Endothelial cell of umbilical vein (primary cell): ENCODE measurements around the gene RAI2. TPM values are rescaled to one million over a fixed set of nuclear protein-coding genes. Genes with fewer than 3 reads are reported as not detected.

Experiments
- BruUV-seq: library from RNA; stranded (reverse); fragments of 400-500 nt; replicated peaks from 2 replicates; lab custom pipeline; 2021; lab: Mats Ljungman, UMichigan
- CTCF ChIA-PET: fragments of 300-600, 350-600 bp; sonication (Branson Sonifier 250); formaldehyde crosslinking; loops from one replicate; lab custom pipeline; 2021; ENCODE audit warnings: antibody characterized with exemption, inconsistent platforms; lab: Charles Lee
- POLR2A ChIA-PET: fragments of 300-600, 350-600 bp; sonication (Branson Sonifier 250); formaldehyde crosslinking; loops from one replicate; lab custom pipeline; 2021; ENCODE audit warnings: antibody characterized with exemption, inconsistent platforms; lab: Charles Lee
- DNase-seq: peaks from one replicate; pipeline ENCODE4 v3.0.0-alpha.2; 2011; ENCODE audit warnings: low read depth, low spot score
- FAIRE-seq: peaks from 2 replicates; lab custom pipeline; 2011; peaks lifted over from hg19 to GRCh38; lab: Jason Lieb, UNC
- H2AFZ ChIP-seq: 2 replicates; pipeline ENCODE4 v1.6.0; 2012; ENCODE audit warnings: low read depth, low read length, control low read depth, inconsistent platforms
- H3K27ac ChIP-seq: 2 replicates; pipeline ENCODE4 v1.5.1; 2011; ENCODE audit warnings: low read depth, mild to moderate bottlenecking, control low read depth, low read length, moderate library complexity; ENCODE audit not compliant: insufficient read depth
- H3K27me3 ChIP-seq, 2 experiments: 2 replicates each; pipeline versions ENCODE4 v1.6.0 to v1.6.1; 2011; ENCODE audit warnings: low read length in 2 of 2, mixed read lengths in 1 of 2; ENCODE audit not compliant: control insufficient read depth in 2 of 2, insufficient read depth in 2 of 2
- H3K36me3 ChIP-seq, 2 experiments: 2 replicates in 1 of 2; 3 replicates in 1 of 2; pipeline ENCODE4 v1.5.1; 2011; ENCODE audit warnings: low read length in 2 of 2, mild to moderate bottlenecking in 1 of 2, moderate library complexity in 1 of 2; ENCODE audit not compliant: control insufficient read depth in 2 of 2, insufficient read depth in 2 of 2; ENCODE audit errors: extremely low read depth in 1 of 2
- H3K4me1 ChIP-seq: 3 replicates; pipeline ENCODE4 v1.5.1; 2011; ENCODE audit warnings: mild to moderate bottlenecking, low read length; ENCODE audit not compliant: control insufficient read depth, insufficient read depth; ENCODE audit errors: extremely low read depth
- H3K4me2 ChIP-seq: 2 replicates; pipeline ENCODE4 v1.6.1; 2011; ENCODE audit warnings: low read length, control low read depth, mixed read lengths; ENCODE audit not compliant: insufficient read depth
- H3K4me3 ChIP-seq, 3 experiments: fragments of 200-600 bp in 1 of 3; sonication (generic), shearing (Covaris generic) in 1 of 3; replicated peaks in 1 of 3; 2 replicates each; pipeline ENCODE4 v1.5.1; 2011 to 2016; ENCODE audit warnings: control low read depth in 3 of 3, low read length in 3 of 3, mild to moderate bottlenecking in 2 of 3, inconsistent platforms in 1 of 3, low read depth in 1 of 3, moderate library complexity in 1 of 3; ENCODE audit not compliant: insufficient read depth in 1 of 3
- H3K79me2 ChIP-seq: 2 replicates; pipeline ENCODE4 v1.6.0; 2012; ENCODE audit warnings: low read length, inconsistent platforms; ENCODE audit not compliant: control insufficient read depth, insufficient read depth
- H3K9ac ChIP-seq: replicated peaks from 2 replicates; pipeline ENCODE3; 2011; ENCODE audit warnings: low read length, control low read depth; ENCODE audit not compliant: insufficient read depth; ENCODE audit errors: extremely low read depth
- H3K9me1 ChIP-seq: replicated peaks from 3 replicates; pipeline ENCODE4 v1.6.0; 2011; ENCODE audit warnings: mild to moderate bottlenecking, low read length; ENCODE audit not compliant: control insufficient read depth, insufficient read depth; ENCODE audit errors: extremely low read depth
- H3K9me3 ChIP-seq: replicated peaks from 2 replicates; pipeline ENCODE4 v1.5.1; 2012; ENCODE audit warnings: low read length, inconsistent platforms; ENCODE audit not compliant: control insufficient read depth, insufficient read depth
- H4K20me1 ChIP-seq: replicated peaks from 2 replicates; pipeline ENCODE3; 2011; ENCODE audit warnings: mild to moderate bottlenecking, low read length; ENCODE audit not compliant: control insufficient read depth, insufficient read depth; ENCODE audit errors: extremely low read depth
- CTCF ChIP-seq, 2 donors: IDR thresholded peaks; 1 replicate in 1 of 2; 2 replicates in 1 of 2; pipeline ENCODE4 v1.5.1; 2011; ENCODE audit warnings: low read length in 2 of 2, mild to moderate bottlenecking in 2 of 2, moderate library complexity in 2 of 2, control low read depth in 1 of 2, inconsistent platforms in 1 of 2, low read depth in 1 of 2; ENCODE audit not compliant: insufficient read depth in 1 of 2; ENCODE audit errors: extremely low read depth in 1 of 2
- EZH2 ChIP-seq: IDR thresholded peaks from 2 replicates; pipeline ENCODE4 v1.6.1; 2012; ENCODE audit warnings: borderline replicate concordance, low read depth, mild to moderate bottlenecking, moderate library complexity, low read length, inconsistent platforms; ENCODE audit not compliant: severe bottlenecking
- FOS ChIP-seq: IDR thresholded peaks from 2 replicates; pipeline ENCODE4 v1.6.1; 2011; ENCODE audit warnings: mild to moderate bottlenecking, low read length, moderate library complexity, borderline replicate concordance; ENCODE audit not compliant: insufficient read depth
- GATA2 ChIP-seq: IDR thresholded peaks from 2 replicates; pipeline ENCODE4 v1.7.0; 2011; ENCODE audit warnings: low read depth, mild to moderate bottlenecking, moderate library complexity, mixed read lengths, low read length; ENCODE audit not compliant: insufficient read length, insufficient read depth
- JUN ChIP-seq: IDR thresholded peaks from 2 replicates; pipeline ENCODE4 v1.6.1; 2011; ENCODE audit warnings: borderline replicate concordance, low read depth; ENCODE audit not compliant: insufficient read length, insufficient read depth
- MAX ChIP-seq: IDR thresholded peaks from 2 replicates; pipeline ENCODE4 v1.6.1; 2011; ENCODE audit not compliant: insufficient read depth, insufficient read length
- MYC ChIP-seq: IDR thresholded peaks from one replicate; pipeline ENCODE4 v1.6.1; 2011; ENCODE audit warnings: mild to moderate bottlenecking, low read depth, low read length
- POLR2A ChIP-seq: IDR thresholded peaks from 2 replicates; pipeline ENCODE4 v1.6.1; 2012; ENCODE audit warnings: low read depth, mild to moderate bottlenecking, control low read depth, low read length
- POLR2AphosphoS5 ChIP-seq: IDR thresholded peaks from 2 replicates; pipeline ENCODE4 v1.6.1; 2012; ENCODE audit warnings: low read depth, mild to moderate bottlenecking, control low read depth, low read length, moderate library complexity; ENCODE audit not compliant: insufficient read depth
- dilution Hi-C: fragments of 300-500 bp; cut with MboI; formaldehyde crosslinking; loops from one replicate; pipeline ENCODE4 v1.15.0; 2019; ENCODE audit warnings: low sequenced_read_pairs; ENCODE audit not compliant: extremely low pct_ligation_motif_present
- intact Hi-C: fragments of 100-400 bp; cut with micrococcal nuclease; formaldehyde crosslinking; loops from one replicate; pipeline ENCODE4 v1.10.0; 2022
- polyA plus RNA-seq, 4 experiments: library from polyadenylated mRNA; depleted of rRNA in 3 of 4; stranded (reverse) in 3 of 4; unstranded in 1 of 4; fragments of >200 nt; gene quantifications; 2 replicates each; pipeline versions ENCODE4 v1.2.1 to v1.2.3, GENCODE V29; 2011 to 2012; ENCODE audit warnings: missing spikeins in 1 of 4
- total RNA-seq: library from RNA; stranded (reverse); gene quantifications from 2 replicates; pipeline ENCODE4 v1.2.3, GENCODE V29; 2021

Gene RAI2
- total and polyA plus RNA-seq, 2 donors (not counting 3 experiments of a cell fraction or from before 2014, with no cell fraction given), result 0.19 to 0.91 TPM

- dilution Hi-C loops, result no loop called here
- FAIRE-seq (no peak), DNase-seq (no peak)
- no peak overlapping the region for H3K9ac ChIP-seq
- no peak overlapping the region for H3K27ac ChIP-seq
- intact Hi-C loops, result no loop called here
- H3K4me3 ChIP-seq, result no peak overlapping the region
- no peaks in the 10 kb centered on the region for H3K79me2 ChIP-seq
- no peaks in the 10 kb centered on the region for H3K4me1 ChIP-seq
- no peaks in the 10 kb centered on the region for H3K9me1 ChIP-seq
- no peak overlapping the region for H2AFZ ChIP-seq
- H3K27me3 ChIP-seq, result no peaks in the 10 kb centered on the region
- TF ChIP-seq MYC, result no peak
- no peak for TF ChIP-seq FOS
- TF ChIP-seq GATA2, result no peak
- no peak for TF ChIP-seq POLR2A
- H4K20me1 ChIP-seq, result no peaks in the 10 kb centered on the region
- H3K9me3 ChIP-seq, result no peaks in the 10 kb centered on the region
- H3K4me2 ChIP-seq, result no peak overlapping the region
- H3K36me3 ChIP-seq, result no peaks in the 10 kb centered on the region
- ChIA-PET POLR2A (no interaction called here), CTCF (no interaction called here)
- no TSS peak for BruUV-seq
Observed at GRCh38 chrX:17839269-17839668, 21.8 kb downstream of the RAI2 start.

GRCh38 chrX:17836830-17837229, 24.3 kb downstream of the RAI2 start:
- ChIA-PET CTCF (no interaction called here), POLR2A (no interaction called here)
- Histone ChIP-seq H3K9ac (no peak overlapping the region), H3K79me2 (no peaks in the 10 kb centered on the region), H3K4me2 (no peak overlapping the region), H2AFZ (no peak overlapping the region), H3K27ac (no peak overlapping the region), H3K4me1 (no peaks in the 10 kb centered on the region), H3K27me3 (no peaks in the 10 kb centered on the region), H3K4me3 (no peak overlapping the region), H3K9me3 (no peaks in the 10 kb centered on the region), H4K20me1 (no peaks in the 10 kb centered on the region), H3K36me3 (no peaks in the 10 kb centered on the region), H3K9me1 (no peaks in the 10 kb centered on the region)
- dilution Hi-C loops, result no loop called here
- TF ChIP-seq MYC, result no peak
- TF ChIP-seq POLR2AphosphoS5, result no peak
- no peak for TF ChIP-seq MAX
- no peak for TF ChIP-seq CTCF (IDR thresholded peaks at IDR 0.05; ENCODE audit: extremely low read depth in 1 of 2, insufficient read depth in 1 of 2, low read depth in 1 of 2, low read length in 2 of 2)
- TF ChIP-seq JUN, result no peak
- TF ChIP-seq EZH2, result no peak
- TF ChIP-seq POLR2A, result no peak
- no peak for TF ChIP-seq GATA2
- TF ChIP-seq FOS, result no peak
- DNase-seq, result no peak
- no peak for FAIRE-seq
- BruUV-seq, result no TSS peak
- intact Hi-C loops, result no loop called here
